Measurements from ENCODE around the gene HLTF. TPM values are rescaled to one million over a fixed set of nuclear protein-coding genes. Genes with fewer than 3 reads are reported as not detected.

The HLTF gene
- total RNA-seq, 2 donors from 2014 or later, result 10.9 to 15.3 TPM

GRCh38 chr3:149016669-149017541 lies 69.4 kb downstream of the HLTF start:
- peaks cover 13% of the 10 kb centered on the region for H3K4me1 ChIP-seq
- H3K9me3 ChIP-seq, result no peaks in the 10 kb centered on the region
- no peaks in the 10 kb centered on the region for H3K27me3 ChIP-seq
- peaks cover 0 to 2% of the 10 kb centered on the region in 2 donors for H3K36me3 ChIP-seq (replicated peaks in 1 of 2; ENCODE audit: insufficient read depth in 1 of 2, low read depth in 2 of 2)
- TF ChIP-seq, protein P1, sequence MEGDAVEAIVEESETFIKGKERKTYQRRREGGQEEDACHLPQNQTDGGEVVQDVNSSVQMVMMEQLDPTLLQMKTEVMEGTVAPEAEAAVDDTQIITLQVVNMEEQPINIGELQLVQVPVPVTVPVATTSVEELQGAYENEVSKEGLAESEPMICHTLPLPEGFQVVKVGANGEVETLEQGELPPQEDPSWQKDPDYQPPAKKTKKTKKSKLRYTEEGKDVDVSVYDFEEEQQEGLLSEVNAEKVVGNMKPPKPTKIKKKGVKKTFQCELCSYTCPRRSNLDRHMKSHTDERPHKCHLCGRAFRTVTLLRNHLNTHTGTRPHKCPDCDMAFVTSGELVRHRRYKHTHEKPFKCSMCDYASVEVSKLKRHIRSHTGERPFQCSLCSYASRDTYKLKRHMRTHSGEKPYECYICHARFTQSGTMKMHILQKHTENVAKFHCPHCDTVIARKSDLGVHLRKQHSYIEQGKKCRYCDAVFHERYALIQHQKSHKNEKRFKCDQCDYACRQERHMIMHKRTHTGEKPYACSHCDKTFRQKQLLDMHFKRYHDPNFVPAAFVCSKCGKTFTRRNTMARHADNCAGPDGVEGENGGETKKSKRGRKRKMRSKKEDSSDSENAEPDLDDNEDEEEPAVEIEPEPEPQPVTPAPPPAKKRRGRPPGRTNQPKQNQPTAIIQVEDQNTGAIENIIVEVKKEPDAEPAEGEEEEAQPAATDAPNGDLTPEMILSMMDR (IDR thresholded peaks at IDR 0.05), result no peak
- TF ChIP-seq POLR2A (IDR thresholded peaks at IDR 0.05), result no peak
- 80 to 85% methylated on average over 9 of the region's 9 CpGs for WGBS, 2 donors
- no peak for DNase-seq
- no peak overlapping the region for H3K27ac ChIP-seq
- intact Hi-C loops (cut with DNase I), result no loop called here
- H3K4me3 ChIP-seq, result no peak overlapping the region
- peak; percentile 21 for ATAC-seq

DNA sequence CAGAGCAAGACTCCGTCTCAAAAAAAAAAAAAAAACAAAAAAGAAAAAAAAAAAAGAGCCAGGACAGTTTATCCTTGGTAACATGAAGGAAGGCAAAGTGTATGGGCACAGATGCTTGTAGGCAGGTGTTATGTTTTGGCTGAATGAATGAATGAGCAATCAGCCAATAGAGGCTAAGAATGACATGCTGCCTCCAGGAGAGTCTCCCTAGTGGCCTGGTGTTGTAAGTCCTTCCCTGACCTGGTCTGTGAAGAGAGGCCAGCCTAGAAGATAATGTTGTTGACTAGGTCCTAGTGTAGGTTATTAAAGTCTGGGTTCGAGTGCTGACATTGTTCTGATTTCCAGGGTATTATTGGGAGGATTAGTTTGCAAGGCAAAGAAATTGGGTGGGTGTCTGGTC lies 70.1 kb downstream of the HLTF start:
- Histone ChIP-seq H3K36me3 (replicated peaks in 1 of 2; ENCODE audit: insufficient read depth in 1 of 2, low read depth in 2 of 2) (peaks cover 0 to 3% of the 10 kb centered on the region in 2 donors), H3K4me3 (no peak overlapping the region), H3K27me3 (no peaks in the 10 kb centered on the region), H3K4me1 (peaks cover 13% of the 10 kb centered on the region), H3K9me3 (no peaks in the 10 kb centered on the region), H3K27ac (no peak overlapping the region)
- no peak for TF ChIP-seq POLR2A (IDR thresholded peaks at IDR 0.05)
- TF ChIP-seq, protein P1 (IDR thresholded peaks at IDR 0.05), result no peak
- 86 to 93% methylated on average over 2 of the region's 2 CpGs for WGBS, 2 donors
- ATAC-seq, result no peak
- DNase-seq, result no peak
- intact Hi-C loops (cut with DNase I), result no loop called here

DNA sequence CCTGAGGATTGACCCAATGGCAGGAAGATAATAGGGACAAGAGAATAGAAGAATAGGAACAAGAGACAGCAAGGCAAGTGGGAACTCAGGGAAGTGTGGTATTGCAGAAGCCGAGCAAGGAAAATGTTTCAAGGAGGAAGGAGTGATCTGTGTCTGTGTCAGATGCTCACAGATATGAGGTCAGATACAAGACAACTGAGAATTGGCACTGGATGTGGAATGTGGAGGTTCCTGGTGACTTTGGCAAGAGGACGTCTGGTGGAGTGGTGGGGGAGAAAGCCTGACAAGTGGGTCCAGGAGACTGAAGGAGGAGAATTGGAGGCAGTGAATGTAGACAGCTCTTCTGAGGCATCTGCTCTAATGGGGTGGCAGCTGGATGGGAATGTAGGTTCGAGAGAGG lies 70.9 kb downstream of the HLTF start:
- DNase-seq (no peak), ATAC-seq (no peak)
- whole genome bisulfite sequencing, 2 donors, result 84 to 94% methylated on average over 3 of the region's 3 CpGs
- no peak overlapping the region for H3K4me3 ChIP-seq
- peaks cover 13% of the 10 kb centered on the region for H3K4me1 ChIP-seq
- H3K9me3 ChIP-seq, result no peaks in the 10 kb centered on the region
- TF ChIP-seq, protein P1 (IDR thresholded peaks at IDR 0.05), result no peak
- TF ChIP-seq POLR2A (IDR thresholded peaks at IDR 0.05), result no peak
- no peak overlapping the region for H3K27ac ChIP-seq
- H3K36me3 ChIP-seq (replicated peaks in 1 of 2; ENCODE audit: insufficient read depth in 1 of 2, low read depth in 2 of 2), result peaks cover 0 to 8% of the 10 kb centered on the region in 2 donors
- no peaks in the 10 kb centered on the region for H3K27me3 ChIP-seq
- intact Hi-C loops (cut with DNase I), result no loop called here

- H3K27ac ChIP-seq, result no peak overlapping the region
- no peaks in the 10 kb centered on the region for H3K27me3 ChIP-seq
- TF ChIP-seq POLR2A (IDR thresholded peaks at IDR 0.05), result no peak
- TF ChIP-seq, protein P1 (IDR thresholded peaks at IDR 0.05), result no peak
- 97 to 98% methylated on average over 6 of the region's 6 CpGs for WGBS, 2 donors
- no peak for DNase-seq
- no peaks in the 10 kb centered on the region for H3K9me3 ChIP-seq
- no peak for ATAC-seq
- no peak overlapping the region for H3K4me3 ChIP-seq
- H3K36me3 ChIP-seq (replicated peaks in 1 of 2; ENCODE audit: insufficient read depth in 1 of 2, low read depth in 2 of 2), result peaks cover 0 to 15% of the 10 kb centered on the region in 2 donors
- intact Hi-C loops (cut with DNase I), result no loop called here
- H3K4me1 ChIP-seq, result no peaks in the 10 kb centered on the region
Measured at GRCh38 chr3:149013726-149014125, 72.6 kb downstream of the HLTF start.

- H3K4me1 ChIP-seq, result no peaks in the 10 kb centered on the region
- no peak for ATAC-seq
- H3K27me3 ChIP-seq, result no peaks in the 10 kb centered on the region
- peaks cover 0 to 18% of the 10 kb centered on the region in 2 donors for H3K36me3 ChIP-seq (replicated peaks in 1 of 2; ENCODE audit: insufficient read depth in 1 of 2, low read depth in 2 of 2)
- intact Hi-C loops (cut with DNase I), result no loop called here
- H3K4me3 ChIP-seq, result no peak overlapping the region
- no peaks in the 10 kb centered on the region for H3K9me3 ChIP-seq
- TF ChIP-seq, protein P1 (IDR thresholded peaks at IDR 0.05), result no peak
- no peak for TF ChIP-seq POLR2A (IDR thresholded peaks at IDR 0.05)
- no peak for DNase-seq
- 87 to 94% methylated on average over 5 of the region's 5 CpGs for WGBS, 2 donors
- no peak overlapping the region for H3K27ac ChIP-seq
Measured at GRCh38 chr3:149011676-149012075, 74.7 kb downstream of the HLTF start.

Data from body of pancreas (tissue), 4 donors.